ENCODE results near the gene B4GALT2. TPM values are rescaled to one million over a fixed set of nuclear protein-coding genes. Genes with fewer than 3 reads are reported as not detected.

Gene B4GALT2
- total RNA-seq, 1 donor from 2014 or later = 93.9 TPM

DNA sequence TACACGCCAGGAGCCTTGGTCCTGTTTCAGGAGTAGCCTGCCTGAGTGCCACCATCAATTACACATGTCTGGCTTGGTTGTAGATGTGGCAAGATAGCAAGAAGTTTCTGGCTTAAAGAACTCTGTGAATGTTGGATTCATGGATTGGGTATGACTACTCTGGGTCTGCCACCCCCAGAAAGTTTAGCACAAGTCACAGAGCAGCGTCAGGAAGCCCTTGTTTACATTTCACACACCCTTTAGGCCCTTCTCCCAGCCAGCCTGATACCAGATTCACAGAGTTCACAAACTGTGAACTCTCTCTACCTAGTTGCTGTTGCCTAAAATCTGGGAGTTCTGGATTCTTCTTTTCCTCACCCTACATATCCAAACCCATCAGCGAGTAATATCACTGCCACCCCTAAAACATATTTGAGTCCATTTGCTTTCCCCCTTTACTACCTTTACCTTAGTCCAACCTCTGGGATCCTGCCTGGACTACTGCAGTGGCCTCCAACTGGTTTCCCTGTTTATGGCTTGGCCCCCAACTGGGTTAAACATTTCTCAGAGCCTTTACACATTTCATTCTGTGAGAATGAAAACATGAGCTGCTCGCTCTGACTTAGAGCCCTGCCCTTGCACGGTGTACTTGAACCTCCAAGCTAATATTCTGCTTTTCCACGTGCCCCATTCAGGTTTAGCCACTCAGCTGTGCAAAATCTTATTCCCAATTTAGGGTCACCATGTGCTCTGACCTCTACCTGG lies 8.3 kb downstream of the B4GALT2 start:
- no peak for DNase-seq

DNA sequence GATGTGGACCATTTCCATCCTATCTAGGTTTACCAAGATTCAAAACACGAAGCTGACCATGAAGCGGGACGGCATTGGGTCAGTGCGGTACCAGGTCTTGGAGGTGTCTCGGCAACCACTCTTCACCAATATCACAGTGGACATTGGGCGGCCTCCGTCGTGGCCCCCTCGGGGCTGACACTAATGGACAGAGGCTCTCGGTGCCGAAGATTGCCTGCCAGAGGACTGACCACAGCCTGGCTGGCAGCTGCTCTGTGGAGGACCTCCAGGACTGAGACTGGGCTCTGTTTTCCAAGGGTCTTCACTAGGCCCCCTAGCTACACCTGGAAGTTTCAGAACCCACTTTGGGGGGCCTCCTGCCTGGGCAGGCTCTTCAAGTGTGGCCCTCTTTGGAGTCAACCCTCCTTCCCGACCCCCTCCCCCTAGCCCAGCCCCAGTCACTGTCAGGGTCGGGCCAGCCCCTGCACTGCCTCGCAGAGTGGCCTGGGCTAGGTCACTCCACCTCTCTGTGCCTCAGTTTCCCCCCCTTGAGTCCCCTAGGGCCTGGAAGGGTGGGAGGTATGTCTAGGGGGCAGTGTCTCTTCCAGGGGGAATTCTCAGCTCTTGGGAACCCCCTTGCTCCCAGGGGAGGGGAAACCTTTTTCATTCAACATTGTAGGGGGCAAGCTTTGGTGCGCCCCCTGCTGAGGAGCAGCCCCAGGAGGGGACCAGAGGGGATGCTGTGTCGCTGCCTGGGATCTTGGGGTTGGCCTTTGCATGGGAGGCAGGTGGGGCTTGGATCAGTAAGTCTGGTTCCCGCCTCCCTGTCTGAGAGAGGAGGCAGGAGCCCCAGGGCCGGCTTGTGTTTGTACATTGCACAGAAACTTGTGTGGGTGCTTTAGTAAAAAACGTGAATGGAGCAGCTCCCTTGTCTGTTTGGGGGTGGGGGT lies 11.5 kb downstream of the B4GALT2 start:
- no peak for DNase-seq

DNA sequence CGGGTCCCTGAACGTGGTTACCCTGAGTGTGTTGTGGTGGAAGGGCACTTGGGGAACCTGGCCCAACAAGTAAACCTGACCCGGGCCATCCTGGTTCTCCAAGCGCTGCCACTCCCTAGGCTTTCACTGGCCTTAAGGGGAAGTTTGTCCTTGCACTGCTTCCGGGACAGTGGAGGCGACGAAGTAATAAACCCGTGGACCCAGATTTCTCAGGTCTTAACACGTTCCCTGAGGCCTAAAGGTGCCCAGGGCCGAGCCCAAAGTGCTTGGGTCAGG lies 12.1 kb downstream of the B4GALT2 start:
- DNase-seq = no peak

DNA sequence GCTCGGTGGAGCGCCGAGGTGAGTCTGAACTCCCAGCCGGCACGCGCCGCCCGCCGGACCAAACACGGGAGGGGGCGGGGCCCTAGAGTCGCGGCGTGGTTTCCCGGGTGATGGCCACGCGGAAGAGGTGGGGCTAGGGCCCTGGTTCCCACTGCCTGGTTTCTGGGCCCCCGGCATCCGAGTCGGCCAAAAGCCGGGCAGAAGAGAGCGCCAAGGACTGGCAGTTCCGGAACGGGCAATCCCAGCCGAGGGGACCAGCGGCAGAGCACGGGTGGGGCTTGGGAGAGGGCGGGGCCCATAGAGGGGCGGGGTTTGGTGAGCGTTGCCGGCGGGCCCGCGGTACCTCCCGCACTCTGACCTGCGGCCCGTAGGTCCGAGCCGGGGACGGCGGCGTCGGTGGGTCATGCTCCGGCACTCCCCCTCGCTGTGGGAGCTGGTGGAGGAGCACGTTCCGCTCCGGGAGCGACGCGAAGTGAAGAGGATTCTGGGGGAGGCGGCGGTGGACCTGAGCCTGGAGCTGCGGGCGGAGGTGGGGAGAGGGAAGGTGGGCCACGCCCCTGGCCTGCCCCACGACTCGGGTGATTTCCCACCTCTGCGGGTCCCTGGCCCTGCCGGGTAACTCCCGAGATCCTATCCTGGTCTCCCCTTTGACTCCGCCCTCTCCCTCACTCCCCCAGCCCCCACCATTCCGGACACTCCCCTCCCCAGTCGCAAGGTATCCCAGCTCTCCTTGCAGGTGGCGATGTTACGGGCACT lies 12.6 kb downstream of the B4GALT2 start, which contains the start of gene CCDC24:
CCDC24 (plus strand) TSS at position 124 of the 756 bp plus-strand sequence; CDS start at position 404, 280 bp downstream.
- DNase-seq = peak; percentile 82

DNA sequence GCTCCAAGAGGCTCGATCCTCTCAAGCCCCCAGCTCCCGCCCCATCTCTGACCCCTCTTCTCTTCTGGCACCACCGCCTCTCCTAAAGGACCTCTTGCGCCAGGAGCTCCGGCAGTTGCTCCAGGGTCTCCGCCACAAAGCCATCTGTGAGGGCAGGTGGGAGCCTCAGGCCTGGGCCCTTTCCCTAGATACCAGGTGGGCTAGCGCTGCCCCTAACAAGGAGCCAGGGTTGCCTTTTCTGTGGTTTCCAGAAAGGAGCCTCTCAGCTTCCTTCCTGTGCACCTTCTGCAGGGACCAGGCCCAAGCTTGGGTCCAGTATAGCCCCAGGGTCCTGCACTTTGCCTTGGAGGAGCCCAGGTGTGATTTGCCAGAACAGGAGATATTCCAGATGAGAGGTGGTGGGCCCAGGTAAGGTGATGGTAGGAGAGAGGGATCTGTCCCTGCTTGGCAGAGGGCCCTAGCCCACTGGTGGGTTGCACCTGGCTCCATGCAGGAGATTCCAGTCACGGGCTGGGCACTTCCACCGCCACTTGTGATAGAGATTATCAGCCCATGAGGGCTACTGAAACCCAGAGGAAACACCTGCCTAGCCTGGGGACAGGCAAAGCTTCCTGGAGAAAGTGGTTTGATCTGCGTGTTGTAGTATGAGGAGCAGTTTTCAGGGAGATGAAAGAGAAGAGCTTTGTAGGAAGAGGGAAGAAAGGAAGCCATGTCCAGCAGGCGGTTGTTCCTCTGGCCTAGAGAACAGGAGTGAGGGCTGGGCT lies 13.4 kb downstream of the B4GALT2 start:
- DNase-seq = no peak

DNA sequence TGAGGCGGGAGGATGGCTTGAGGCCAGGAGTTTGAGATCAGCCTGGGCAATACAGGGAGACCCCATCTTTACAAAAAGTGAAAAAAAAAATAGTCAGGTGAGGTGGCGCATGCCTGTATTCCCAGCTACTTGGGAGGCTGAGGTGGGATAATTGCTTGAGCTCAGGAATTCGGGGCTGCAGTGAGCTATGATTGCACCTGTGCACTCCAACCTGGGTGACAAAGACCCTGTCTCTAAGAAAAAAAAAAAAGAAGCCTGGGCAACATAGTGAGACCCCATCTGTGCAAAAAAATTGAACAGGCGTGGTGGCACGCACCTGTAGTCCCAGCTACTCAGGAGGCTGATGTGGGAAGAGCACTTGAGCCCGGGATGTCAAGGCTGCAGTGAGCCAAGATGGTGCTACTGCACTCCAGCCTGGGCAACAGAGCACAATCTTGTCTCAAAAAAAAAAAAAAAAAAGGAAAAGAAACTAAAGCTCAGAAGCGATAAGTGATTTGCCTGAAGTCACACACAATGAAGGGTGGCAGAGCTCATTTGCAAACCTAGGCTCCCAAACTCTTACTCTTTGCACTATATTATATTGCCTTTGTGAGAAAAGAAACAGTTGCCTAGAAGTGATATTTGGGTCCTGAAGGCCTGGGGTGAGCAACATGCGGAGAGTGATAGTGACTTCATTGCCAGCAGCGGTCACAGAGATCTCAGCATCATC lies 14.3 kb downstream of the B4GALT2 start:
- DNase-seq = no peak

DNA sequence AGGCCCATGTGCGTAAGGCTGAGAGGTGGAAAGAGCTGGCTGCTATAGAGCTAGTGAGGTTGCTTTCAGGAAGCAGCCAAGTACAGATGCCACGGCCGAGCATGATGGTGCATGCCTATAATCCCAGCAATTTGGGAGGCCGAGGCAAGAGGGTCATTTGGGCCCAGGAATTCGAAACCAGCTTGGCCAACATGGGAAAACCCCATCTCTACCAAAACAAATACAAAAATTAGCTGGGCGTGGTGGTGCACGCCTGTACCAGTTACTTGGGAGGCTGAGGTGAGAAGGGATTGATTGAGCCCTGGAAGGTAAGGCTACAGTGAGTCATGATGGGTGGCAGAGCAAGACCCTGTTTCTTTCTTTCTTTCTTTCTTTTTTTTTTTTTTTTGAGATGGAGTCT lies 15.1 kb downstream of the B4GALT2 start:
- no peak for DNase-seq

DNA sequence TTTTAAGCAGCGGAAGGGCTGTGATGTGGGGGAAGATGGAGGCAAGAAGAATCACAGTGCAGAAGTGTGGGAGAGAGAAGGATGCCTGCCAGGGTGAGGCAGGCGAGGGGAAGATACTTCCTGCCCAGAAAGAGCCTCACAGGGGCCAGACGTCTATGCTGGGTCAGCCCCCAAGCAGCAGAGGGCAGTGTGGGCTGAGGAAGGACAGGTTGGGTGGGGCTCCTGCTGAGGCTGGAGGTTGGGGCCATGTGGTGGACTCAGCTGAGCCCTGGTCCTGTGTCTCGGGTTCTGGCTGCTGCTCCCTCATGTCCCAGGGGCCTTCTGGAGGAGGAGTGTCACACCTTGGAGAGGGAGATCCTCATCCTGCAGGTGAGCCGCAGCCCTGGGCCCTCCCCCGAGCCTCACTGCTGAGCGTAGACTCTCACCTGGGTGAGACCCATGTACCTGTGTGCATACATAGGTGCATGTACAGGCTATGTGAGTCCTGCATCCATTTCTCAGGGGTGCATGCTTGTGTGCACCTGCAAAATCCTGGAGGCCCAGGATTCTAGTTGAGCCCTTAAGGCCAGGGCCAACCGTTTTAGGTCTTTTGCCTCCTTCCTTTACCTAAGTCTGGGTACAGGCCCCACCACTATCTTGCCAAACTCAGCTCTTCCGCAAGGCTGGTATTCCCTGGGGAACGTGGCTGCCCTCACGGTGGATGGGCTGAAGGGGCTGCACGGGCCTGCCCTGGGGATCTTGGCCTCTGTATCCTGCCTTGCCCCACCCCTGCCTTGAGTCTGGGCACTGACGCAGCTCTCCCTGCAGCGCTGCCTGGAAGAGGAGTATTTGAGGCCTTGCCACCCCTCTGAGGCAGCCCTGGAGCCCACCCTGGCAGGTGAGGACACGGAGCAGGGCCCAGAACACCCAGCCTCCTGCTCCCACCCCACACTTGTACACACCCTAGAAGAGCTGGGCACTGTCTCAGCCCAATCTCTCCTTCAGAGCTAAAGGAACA lies 16.1 kb downstream of the B4GALT2 start:
- no peak for DNase-seq

DNA sequence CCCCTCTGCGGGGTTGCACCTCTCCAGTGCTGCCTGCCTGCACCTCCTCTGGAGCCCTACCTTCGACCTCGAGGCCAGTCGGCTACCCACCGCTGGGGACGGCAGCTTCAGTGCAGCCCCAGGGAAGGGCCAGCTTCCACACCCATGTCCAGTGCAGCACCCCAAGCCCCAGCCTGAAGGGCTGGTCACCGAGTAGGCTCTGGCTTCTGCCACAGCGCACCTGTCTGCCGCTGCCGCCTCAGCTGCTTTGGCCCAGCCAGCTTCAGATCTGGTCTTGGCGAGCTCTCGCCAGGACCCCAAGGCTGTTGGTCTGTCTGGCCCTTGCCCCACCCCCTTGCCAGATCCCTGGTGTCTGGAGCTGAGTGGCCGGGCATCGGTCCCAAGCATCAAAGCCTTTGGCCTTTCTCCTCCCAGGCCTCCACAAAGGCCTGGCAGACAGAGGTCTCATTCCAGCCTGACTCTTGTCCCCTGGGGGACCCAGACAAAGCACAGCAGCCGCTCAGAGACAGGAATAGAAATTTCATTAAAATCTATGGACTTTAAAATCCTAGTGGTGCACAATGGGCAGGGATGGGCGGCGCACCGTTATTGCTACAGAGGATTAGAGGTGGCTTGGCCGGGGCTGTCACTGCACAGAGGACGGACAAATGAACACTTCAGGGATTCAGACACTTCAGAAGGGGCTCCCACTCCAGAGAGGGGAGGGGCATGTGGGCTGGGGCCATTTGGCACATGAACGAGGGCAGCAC lies 17.1 kb downstream of the B4GALT2 start:
- no peak for DNase-seq

DNA sequence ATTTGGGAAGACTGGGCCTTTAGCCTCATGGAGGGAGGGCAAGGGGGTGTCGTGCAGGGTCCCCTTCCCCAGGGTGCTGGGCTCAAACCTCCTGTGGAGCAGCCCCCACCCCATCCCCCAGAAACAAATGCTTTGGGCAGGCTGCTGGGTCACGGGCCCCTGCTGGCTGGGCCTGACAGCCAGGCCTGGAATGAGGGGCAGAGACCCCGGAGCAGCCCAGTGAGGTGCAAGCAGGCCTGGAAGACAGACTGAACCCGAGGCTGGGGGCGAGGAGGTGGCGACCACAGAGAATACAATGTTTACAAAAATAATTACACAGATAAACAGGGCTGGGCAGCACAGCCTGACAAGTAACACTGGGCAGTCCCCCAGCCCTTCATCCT lies 17.7 kb downstream of the B4GALT2 start:
- DNase-seq = no peak

DNA sequence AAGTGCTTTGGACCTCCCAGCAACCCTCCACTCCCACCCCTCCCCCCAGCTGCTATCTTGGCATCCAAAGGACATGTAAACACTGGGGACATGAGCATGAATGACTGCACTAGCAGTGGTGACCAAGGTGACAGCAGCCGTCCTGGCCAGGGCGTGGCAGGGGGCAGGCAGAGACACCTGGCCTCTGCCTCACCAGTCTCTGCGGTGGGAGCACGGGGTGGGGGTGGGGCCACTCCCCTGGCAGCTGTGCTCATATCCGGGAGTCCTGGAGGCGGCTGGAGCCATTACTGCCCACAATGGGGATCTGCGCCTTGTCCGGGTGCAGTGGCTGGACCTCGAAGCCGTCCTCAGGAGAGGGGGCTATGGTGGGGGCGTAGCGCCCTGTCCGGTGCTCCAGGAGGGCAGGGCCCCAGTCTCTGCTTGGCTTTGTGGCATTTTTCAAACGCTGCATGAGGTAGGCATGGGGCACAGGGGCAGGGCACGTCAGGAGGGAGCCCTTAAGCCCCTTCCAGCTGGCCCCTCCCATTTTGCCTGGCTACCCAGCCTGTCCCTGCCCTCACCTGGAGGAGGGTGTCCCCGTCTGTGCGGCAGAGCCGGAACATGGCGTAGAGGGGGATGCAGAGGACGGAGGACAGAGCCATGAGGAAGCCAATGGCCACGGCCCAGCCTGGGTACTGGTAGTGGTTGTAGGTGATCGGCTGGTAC lies 18.4 kb downstream of the B4GALT2 start:
- DNase-seq = no peak

DNA sequence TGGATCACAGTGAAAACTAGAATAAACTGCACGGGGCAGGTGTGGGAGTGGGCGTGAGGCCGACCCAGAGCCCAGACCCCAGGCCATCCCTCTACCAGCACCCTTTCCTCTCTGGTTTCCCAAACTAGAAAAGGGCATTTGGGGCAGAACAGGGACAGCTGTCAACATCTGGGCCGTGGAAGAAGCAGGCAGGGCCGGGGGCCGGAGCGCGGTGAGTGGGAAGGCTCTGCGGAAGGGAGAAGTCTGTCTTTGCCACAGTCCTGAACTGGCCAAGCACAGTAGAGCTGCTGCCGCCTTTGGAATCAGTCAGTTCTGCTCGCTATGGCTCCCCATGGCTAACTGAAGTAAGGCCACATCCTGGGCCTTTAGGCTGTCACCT lies 19.0 kb downstream of the B4GALT2 start:
- no peak for DNase-seq

DNA sequence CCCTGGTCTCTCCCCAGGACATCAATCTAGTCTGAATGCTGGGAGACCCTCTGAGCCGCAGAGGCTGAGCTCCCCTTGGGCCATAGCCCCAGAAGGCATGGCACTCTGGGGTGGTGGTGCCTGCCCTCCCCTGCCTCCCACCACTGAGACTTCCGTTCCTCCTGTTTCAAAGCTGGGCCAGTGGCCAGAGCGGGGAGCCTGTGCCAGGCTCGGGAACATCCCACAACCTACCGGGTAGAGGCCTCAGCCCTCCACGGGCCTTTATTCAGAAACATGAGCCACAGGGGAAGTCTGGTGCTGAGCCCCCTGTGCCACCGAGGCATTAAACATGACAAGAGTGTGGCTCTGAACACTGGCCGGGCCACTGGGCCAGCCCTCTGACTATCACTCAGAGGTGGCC lies 20.4 kb downstream of the B4GALT2 start:
- DNase-seq = no peak

DNA sequence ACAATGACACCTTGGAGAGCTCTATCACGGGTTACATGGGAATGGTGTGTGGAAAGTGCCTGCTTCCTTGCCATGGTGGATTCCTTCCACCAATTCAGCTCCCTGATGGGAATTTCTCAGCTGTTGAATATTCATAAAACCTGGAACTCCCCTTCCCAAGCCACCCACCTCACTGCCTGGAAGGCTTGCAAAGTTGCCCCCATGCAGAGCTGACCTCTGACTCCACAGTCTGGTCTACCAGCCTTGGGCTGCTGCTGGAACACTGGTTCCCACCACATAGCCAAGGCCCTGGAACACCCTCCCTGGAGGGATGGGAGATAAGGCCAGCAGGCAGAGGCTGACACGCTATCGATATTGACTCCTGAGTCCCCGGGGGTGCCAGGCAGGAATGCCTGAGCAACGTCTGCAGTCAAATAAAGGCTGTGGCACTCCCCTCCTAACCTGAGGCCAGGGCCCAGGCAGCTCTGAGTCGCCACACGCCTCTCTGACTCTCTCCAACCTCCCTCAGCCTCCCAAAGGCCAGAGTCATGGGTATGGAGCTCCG lies 21.2 kb downstream of the B4GALT2 start:
- no peak for DNase-seq

DNA sequence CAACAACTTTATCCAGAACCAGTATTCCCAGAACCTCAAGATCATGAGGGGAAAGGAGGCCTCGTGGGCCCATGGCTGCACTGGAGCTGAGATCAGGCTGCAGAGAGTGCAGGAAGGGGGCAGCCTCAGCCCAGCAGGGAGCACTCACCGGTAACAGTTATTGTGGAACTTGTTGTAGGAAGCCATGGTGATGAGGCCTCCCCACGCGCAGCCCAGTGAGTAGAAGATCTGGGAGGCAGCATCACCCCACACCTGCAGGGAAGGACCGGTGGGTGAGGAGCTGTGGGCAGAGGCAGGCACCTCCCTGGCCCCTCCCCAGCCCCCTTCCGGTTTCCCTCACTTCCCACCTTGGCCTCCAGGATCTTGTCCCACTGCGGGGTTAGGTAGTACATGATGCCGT lies 23.2 kb downstream of the B4GALT2 start:
- DNase-seq = no peak

DNA sequence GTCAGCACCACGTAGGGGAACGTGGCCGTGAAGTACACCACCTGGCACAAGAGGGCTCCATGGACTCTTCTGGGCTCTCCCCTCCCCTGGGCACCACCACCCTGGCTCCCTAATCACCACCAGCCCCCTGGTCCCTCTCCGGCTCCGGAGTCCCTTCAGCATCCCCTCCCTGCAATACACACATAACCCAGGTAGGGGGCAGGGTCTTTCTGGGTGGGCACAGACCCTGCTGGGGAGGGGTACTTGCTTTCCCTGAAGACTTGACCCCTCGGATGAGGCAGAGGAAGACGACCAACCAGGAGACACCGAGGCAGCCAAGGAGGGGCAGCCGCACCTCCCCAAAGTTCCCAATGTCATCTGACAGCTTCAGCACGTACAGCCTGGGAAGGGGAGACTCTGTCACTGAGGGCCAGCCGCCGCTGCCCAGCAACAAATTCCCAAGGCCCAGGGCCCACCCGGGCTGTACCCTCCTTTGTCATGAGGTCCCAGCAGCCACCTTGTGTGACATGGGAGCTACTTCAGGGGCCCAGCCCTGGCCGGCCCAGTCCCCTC lies 23.7 kb downstream of the B4GALT2 start:
- DNase-seq = no peak

DNA sequence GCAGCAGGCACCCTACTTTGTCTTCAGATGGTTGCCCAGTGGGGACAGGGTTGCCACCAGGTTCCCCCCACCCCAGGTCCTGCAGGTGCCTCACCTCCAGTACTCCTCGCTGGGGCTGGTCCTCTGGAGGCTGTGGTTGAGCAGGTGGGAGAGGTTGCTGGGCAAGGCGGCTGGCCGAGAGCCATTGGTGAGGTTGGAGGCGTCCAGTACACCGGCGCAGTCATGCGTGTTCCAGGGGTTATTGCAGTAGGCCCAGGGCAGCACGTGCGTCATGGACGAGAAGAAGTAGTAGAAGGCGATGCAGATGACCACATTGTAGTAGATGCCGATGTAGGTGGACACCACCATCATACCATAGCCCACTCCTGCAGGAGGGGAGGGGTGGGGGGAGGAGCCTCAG lies 29.2 kb downstream of the B4GALT2 start:
- no peak for DNase-seq

DNA sequence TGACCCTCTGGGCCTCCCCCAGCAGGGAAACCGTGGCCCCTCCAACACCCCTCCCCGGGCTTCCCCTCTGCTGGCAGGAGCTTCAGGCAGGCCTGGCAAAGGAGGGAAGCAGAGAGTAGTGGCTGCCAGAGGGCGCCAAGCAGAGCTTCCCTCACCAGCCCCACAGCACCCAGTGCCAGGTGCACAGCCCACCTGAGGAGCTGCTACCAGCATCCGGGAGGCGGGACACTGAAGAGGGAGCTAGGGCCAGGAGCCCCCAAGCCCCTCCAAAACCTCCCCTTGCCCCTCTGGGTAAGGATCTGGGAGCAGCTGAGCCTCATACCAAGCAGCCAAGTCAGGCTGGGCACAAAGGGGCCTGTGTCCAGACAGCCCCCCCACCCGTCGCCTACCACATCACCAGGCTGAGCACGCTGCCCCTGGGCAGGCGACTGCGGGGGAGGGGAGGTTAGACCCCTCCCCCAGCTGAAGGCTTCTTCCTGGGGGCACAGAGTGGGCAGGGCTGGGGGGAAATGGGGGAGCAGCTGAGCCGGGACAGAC lies 32.0 kb downstream of the B4GALT2 start:
- peak; percentile 69 for DNase-seq
